HEK293T (cell line): Measurements from ENCODE around the gene PFKFB2.

ENCODE experiments used
- CTCF ChIA-PET: fragments of 350-600 bp; formaldehyde crosslinking; extraction: SDS; loops from one replicate; lab custom pipeline; 2021; ENCODE audit warnings: antibody characterized with exemption, inconsistent platforms; lab: Yijun Ruan, JAX
- POLR2A ChIA-PET: fragments of 350-600 bp; formaldehyde crosslinking; extraction: SDS; loops from one replicate; lab custom pipeline; 2020; ENCODE audit warnings: antibody characterized with exemption, inconsistent platforms; lab: Yijun Ruan, JAX
- DNase-seq: peaks from one replicate; pipeline ENCODE4 v3.0.0; 2012; ENCODE audit warnings: mixed read lengths; ENCODE audit errors: extremely low spot score
- ARNT ChIP-seq: fragments of 450-650 bp; IDR thresholded peaks from 2 replicates; pipeline ENCODE4 v1.6.1; 2017; ENCODE audit warnings: mild to moderate bottlenecking
- BHLHE40 ChIP-seq: fragments of 450-650 bp; IDR thresholded peaks from 2 replicates; pipeline ENCODE4 v1.6.1; 2016; ENCODE audit warnings: mild to moderate bottlenecking, moderate library complexity, borderline replicate concordance
- CTBP1 ChIP-seq: fragments of 450-650 bp; IDR thresholded peaks from 2 replicates; pipeline ENCODE4 v1.6.1; 2016; ENCODE audit warnings: borderline replicate concordance
- ELF4 ChIP-seq: fragments of 450-650 bp; IDR thresholded peaks from 2 replicates; pipeline ENCODE4 v1.6.1; 2017; ENCODE audit warnings: antibody characterized with exemption
- FOXA1 ChIP-seq: fragments of 450-650 bp; IDR thresholded peaks from 2 replicates; pipeline ENCODE4 v1.6.1; 2016; ENCODE audit warnings: mild to moderate bottlenecking
- FOXK2 ChIP-seq: fragments of 450-650 bp; IDR thresholded peaks from 2 replicates; pipeline ENCODE4 v1.6.1; 2016; ENCODE audit warnings: mild to moderate bottlenecking
- FOXM1 ChIP-seq: fragments of 450-650 bp; IDR thresholded peaks from 2 replicates; pipeline ENCODE4 v1.6.1; 2017; ENCODE audit warnings: mild to moderate bottlenecking, borderline replicate concordance
- HDGF ChIP-seq: fragments of 450-650 bp; IDR thresholded peaks from 2 replicates; pipeline ENCODE4 v1.6.1; 2017; ENCODE audit warnings: antibody characterized with exemption, borderline replicate concordance
- L3MBTL2 ChIP-seq: fragments of 450-650 bp; conservative IDR thresholded peaks from 2 replicates; pipeline ENCODE4 v1.6.1; 2016; ENCODE audit warnings: mild to moderate bottlenecking
- LEF1 ChIP-seq: fragments of 450-650 bp; IDR thresholded peaks from 2 replicates; pipeline ENCODE4 v1.6.1; 2017; ENCODE audit warnings: mild to moderate bottlenecking, borderline replicate concordance
- NFRKB ChIP-seq: fragments of 450-650 bp; IDR thresholded peaks from 2 replicates; pipeline ENCODE4 v1.6.1; 2016; ENCODE audit warnings: mild to moderate bottlenecking, moderate library complexity
- PKNOX1 ChIP-seq: fragments of 450-650 bp; IDR thresholded peaks from 2 replicates; pipeline ENCODE4 v1.6.1; 2016
- SP1 ChIP-seq: fragments of 450-650 bp; IDR thresholded peaks from 2 replicates; pipeline ENCODE4 v1.6.1; 2017
- SUZ12 ChIP-seq: fragments of 450-650 bp; IDR thresholded peaks from 2 replicates; pipeline ENCODE4 v1.6.1; 2016; ENCODE audit warnings: mild to moderate bottlenecking
- TARDBP ChIP-seq: fragments of 450-650 bp; IDR thresholded peaks from 2 replicates; pipeline ENCODE4 v1.6.1; 2016
- ZNF384 ChIP-seq: fragments of 450-650 bp; IDR thresholded peaks from 2 replicates; pipeline ENCODE4 v1.6.1; 2016

Gene PFKFB2

GRCh38 chr1:207033302-207033701, 19.8 kb upstream of the PFKFB2 start:
- ChIA-PET POLR2A (interaction anchor here (1.1 kb wide), 1 partner anchor 19 kb away, joined by 3 read pairs; no protein-coding TSS in a partner anchor), CTCF (no interaction called here)
- DNase-seq: no peak
- no peak for TF ChIP-seq L3MBTL2

DNA sequence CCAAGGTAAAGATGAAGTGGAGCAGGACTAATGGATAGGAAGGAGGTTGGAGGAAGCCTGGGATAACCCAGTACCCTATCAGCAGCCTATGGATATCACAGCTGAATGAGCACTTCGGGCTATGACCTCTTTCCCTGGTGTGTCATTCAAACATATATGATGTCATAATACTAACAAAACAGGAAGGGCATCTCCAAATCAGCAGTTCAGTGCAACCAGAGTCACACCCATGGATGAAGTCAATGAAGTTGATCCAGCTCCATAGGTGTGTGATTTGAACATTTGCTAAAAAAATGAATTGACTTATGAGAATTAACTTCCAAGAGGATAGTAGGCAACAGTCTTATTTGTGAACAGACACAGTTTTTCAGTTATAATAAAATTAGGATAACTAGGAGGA, 18.9 kb upstream of the PFKFB2 start:
- TF ChIP-seq PKNOX1: no peak
- TF ChIP-seq HDGF: no peak
- TF ChIP-seq TARDBP: no peak
- no peak for TF ChIP-seq ARNT
- no peak for TF ChIP-seq FOXM1
- TF ChIP-seq ELF4: no peak
- no peak for TF ChIP-seq FOXA1
- TF ChIP-seq ZNF384: no peak
- TF ChIP-seq SUZ12: no peak
- CTCF ChIA-PET: no interaction called here
- POLR2A ChIA-PET: no interaction called here
- DNase-seq: no peak

DNA sequence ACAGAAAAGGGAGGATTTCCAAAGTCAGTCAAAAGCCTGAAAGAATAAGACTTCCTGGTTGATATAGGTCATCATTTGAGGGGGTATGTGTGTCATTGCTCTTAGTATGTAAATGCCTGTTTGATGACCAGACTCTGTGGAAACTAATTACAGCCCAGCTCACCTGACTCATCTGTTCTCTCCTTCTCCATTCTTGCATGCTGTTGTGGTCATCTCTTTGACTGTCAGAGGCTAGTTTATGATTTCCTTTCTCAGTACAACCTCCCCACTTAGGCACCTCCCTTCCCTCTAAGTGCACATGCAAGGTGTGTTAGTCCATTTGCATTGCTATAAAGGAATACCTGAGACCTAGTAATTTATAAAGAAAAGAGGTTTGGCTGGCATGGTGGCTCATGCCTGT, 18.1 kb upstream of the PFKFB2 start:
- DNase-seq: no peak
- ChIA-PET POLR2A (no interaction called here), CTCF (no interaction called here)

GRCh38 chr1:207035877-207036551, 17.1 kb upstream of the PFKFB2 start:
- TF ChIP-seq FOXK2 (no peak), FOXM1 (no peak), SP1 (no peak)
- ChIA-PET CTCF (no interaction called here), POLR2A (no interaction called here)
- no peak for DNase-seq

More for the DNA sequence above, 18.1 kb upstream of the PFKFB2 start:
- no peak for TF ChIP-seq L3MBTL2
- no peak for TF ChIP-seq HDGF
- TF ChIP-seq TARDBP: no peak
- TF ChIP-seq LEF1: no peak
- no peak for TF ChIP-seq ELF4
- no peak for TF ChIP-seq BHLHE40
- TF ChIP-seq ARNT: no peak
- no peak for TF ChIP-seq PKNOX1
- no peak for TF ChIP-seq FOXA1
- TF ChIP-seq FOXM1: no peak
- no peak for TF ChIP-seq SUZ12
- TF ChIP-seq FOXK2: no peak
- no peak for TF ChIP-seq NFRKB

- ChIA-PET POLR2A (no interaction called here), CTCF (interaction anchor here (1.0 kb wide), 1 partner anchor 16 kb away, joined by 3 read pairs; no protein-coding TSS in a partner anchor)
- TF ChIP-seq SUZ12 (no peak), NFRKB (no peak), ZNF384 (no peak), CTBP1 (no peak), BHLHE40 (no peak), TARDBP (no peak), HDGF (no peak), FOXK2 (no peak), SP1 (no peak), ELF4 (no peak), FOXA1 (no peak), LEF1 (no peak), FOXM1 (no peak), L3MBTL2 (no peak), ARNT (no peak), PKNOX1 (no peak)
- DNase-seq: no peak
Measured at GRCh38 chr1:207036865-207037264, 16.2 kb upstream of the PFKFB2 start.

- CTCF ChIA-PET: no interaction called here
- POLR2A ChIA-PET: interaction anchor here (0.9 kb wide), 1 partner anchor 13 kb away, joined by 3 read pairs; the partner anchor contains the start of gene PFKFB2
- TF ChIP-seq FOXM1 (no peak), NFRKB (no peak)
- DNase-seq: no peak
Measured at GRCh38 chr1:207039380-207040180, 13.5 kb upstream of the PFKFB2 start.
